HEK293 (cell line): Measurements from ENCODE around the gene BRD3OS.

Source experiments
- CTCF ChIA-PET: fragments of 350-600 bp; formaldehyde crosslinking; extraction: SDS; loops from one replicate; lab custom pipeline; 2021; ENCODE audit warnings: antibody characterized with exemption; lab: Yijun Ruan, JAX
- POLR2A ChIA-PET: fragments of 300-600 bp; formaldehyde crosslinking; extraction: SDS; loops from one replicate; lab custom pipeline; 2020; ENCODE audit warnings: antibody characterized with exemption, inconsistent platforms; lab: Yijun Ruan, JAX
- H3K27ac ChIP-seq: fragments of 200-500 bp; sonication (Bioruptor generic); 2 replicates; pipeline ENCODE4 v1.5.1; 2014; ENCODE audit warnings: low read depth, low read length, control low read depth, inconsistent platforms; ENCODE audit errors: extremely low read depth
- H3K36me3 ChIP-seq, 2 experiments: fragments of 200-500 bp in 1 of 2; sonication (Bioruptor generic) in 1 of 2; 1 replicate in 1 of 2; 2 replicates in 1 of 2; pipeline ENCODE4 v1.5.1; 2014 to 2017; ENCODE audit warnings: inconsistent platforms in 2 of 2, low read length in 2 of 2; ENCODE audit not compliant: control insufficient read depth in 2 of 2, insufficient read depth in 1 of 2
- H3K4me1 ChIP-seq: fragments of 200-500 bp; sonication (Bioruptor generic); 2 replicates; pipeline ENCODE4 v1.5.1; 2014; ENCODE audit warnings: mild to moderate bottlenecking, low read length, inconsistent platforms; ENCODE audit not compliant: control insufficient read depth, insufficient read depth
- H3K4me3 ChIP-seq: 2 replicates; pipeline ENCODE4 v1.5.1; 2011; ENCODE audit warnings: low read depth, mild to moderate bottlenecking, control low read depth, low read length, moderate library complexity
- H3K9me3 ChIP-seq: fragments of 200-500 bp; sonication (Bioruptor generic); 2 replicates; pipeline ENCODE4 v1.5.1; 2014; ENCODE audit warnings: low read depth, low read length, inconsistent platforms; ENCODE audit not compliant: control insufficient read depth, insufficient read depth
- CTCF ChIP-seq: fragments of 450-650 bp; formaldehyde crosslinking; IDR thresholded peaks from 2 replicates; pipeline ENCODE4 v1.5.1; 2016; ENCODE audit warnings: missing biosample characterization, missing genetic modification characterization
- GLIS2 ChIP-seq: fragments of 450-650 bp; formaldehyde crosslinking; IDR thresholded peaks from 2 replicates; pipeline ENCODE4 v1.5.1; 2016; ENCODE audit warnings: missing biosample characterization, missing genetic modification characterization
- HIC1 ChIP-seq: fragments of 450-650 bp; formaldehyde crosslinking; IDR thresholded peaks from 2 replicates; pipeline ENCODE4 v1.5.1; 2016; ENCODE audit warnings: missing biosample characterization, missing genetic modification characterization
- IKZF3 ChIP-seq: fragments of 450-650 bp; IDR thresholded peaks from 2 replicates; pipeline ENCODE4 v1.5.0; 2018; ENCODE audit warnings: missing biosample characterization, mild to moderate bottlenecking, missing genetic modification characterization, moderate library complexity
- PATZ1 ChIP-seq: fragments of 450-650 bp; formaldehyde crosslinking; IDR thresholded peaks from 2 replicates; pipeline ENCODE4 v1.5.1; 2016; ENCODE audit warnings: missing biosample characterization, missing genetic modification characterization
- SALL2 ChIP-seq: fragments of 450-650 bp; formaldehyde crosslinking; IDR thresholded peaks from 2 replicates; pipeline ENCODE4 v1.5.0; 2017; ENCODE audit warnings: missing biosample characterization, mild to moderate bottlenecking, missing genetic modification characterization, borderline replicate concordance
- SCRT2 ChIP-seq: fragments of 450-650 bp; formaldehyde crosslinking; IDR thresholded peaks from 2 replicates; pipeline ENCODE4 v1.5.1; 2016; ENCODE audit warnings: missing biosample characterization, missing genetic modification characterization
- SP3 ChIP-seq: fragments of 450-650 bp; formaldehyde crosslinking; IDR thresholded peaks from 2 replicates; pipeline ENCODE4 v1.5.1; 2016; ENCODE audit warnings: missing biosample characterization, missing genetic modification characterization
- ZBTB20 ChIP-seq: fragments of 450-650 bp; formaldehyde crosslinking; IDR thresholded peaks from 2 replicates; pipeline ENCODE4 v1.5.1; 2016; ENCODE audit warnings: missing biosample characterization, missing genetic modification characterization
- ZBTB48 ChIP-seq: fragments of 450-650 bp; formaldehyde crosslinking; IDR thresholded peaks from 2 replicates; pipeline ENCODE4 v1.5.1; 2016; ENCODE audit warnings: missing biosample characterization, missing genetic modification characterization
- ZBTB8A ChIP-seq: fragments of 450-650 bp; formaldehyde crosslinking; IDR thresholded peaks from 2 replicates; pipeline ENCODE4 v1.5.1; 2016; ENCODE audit warnings: missing biosample characterization, missing genetic modification characterization
- ZFHX2 ChIP-seq: fragments of 450-650 bp; formaldehyde crosslinking; conservative IDR thresholded peaks from 2 replicates; pipeline ENCODE4 v1.5.1; 2016; ENCODE audit warnings: missing biosample characterization, missing genetic modification characterization
- ZNF140 ChIP-seq: fragments of 450-650 bp; formaldehyde crosslinking; IDR thresholded peaks from 2 replicates; pipeline ENCODE4 v1.5.1; 2016; ENCODE audit warnings: missing biosample characterization, missing genetic modification characterization
- ZNF175 ChIP-seq: fragments of 450-650 bp; formaldehyde crosslinking; IDR thresholded peaks from 2 replicates; pipeline ENCODE4 v1.5.1; 2016; ENCODE audit warnings: missing biosample characterization, missing genetic modification characterization
- ZNF19 ChIP-seq: fragments of 450-650 bp; formaldehyde crosslinking; IDR thresholded peaks from 2 replicates; pipeline ENCODE4; 2016; ENCODE audit warnings: missing biosample characterization, missing genetic modification characterization, low read depth
- ZNF335 ChIP-seq: fragments of 450-650 bp; formaldehyde crosslinking; conservative IDR thresholded peaks from 2 replicates; pipeline ENCODE4 v1.5.1; 2016; ENCODE audit warnings: missing biosample characterization, missing genetic modification characterization
- ZNF37A ChIP-seq: fragments of 450-650 bp; IDR thresholded peaks from 2 replicates; pipeline ENCODE4 v1.5.1; 2018; ENCODE audit warnings: missing biosample characterization, missing genetic modification characterization
- ZNF433 ChIP-seq: fragments of 450-650 bp; formaldehyde crosslinking; IDR thresholded peaks from 2 replicates; pipeline ENCODE4 v1.5.1; 2016; ENCODE audit warnings: missing biosample characterization, missing genetic modification characterization, low read depth
- ZNF610 ChIP-seq: fragments of 450-650 bp; formaldehyde crosslinking; IDR thresholded peaks from 2 replicates; pipeline ENCODE4 v1.5.1; 2016; ENCODE audit warnings: missing biosample characterization, missing genetic modification characterization, borderline replicate concordance
- ZNF639 ChIP-seq: fragments of 450-650 bp; formaldehyde crosslinking; IDR thresholded peaks from 2 replicates; pipeline ENCODE4 v1.5.1; 2016; ENCODE audit warnings: missing biosample characterization, missing genetic modification characterization
- ZNF701 ChIP-seq: fragments of 450-650 bp; formaldehyde crosslinking; IDR thresholded peaks from 2 replicates; pipeline ENCODE4 v1.5.1; 2016; ENCODE audit warnings: missing biosample characterization, missing genetic modification characterization
- ZNF791 ChIP-seq: fragments of 450-650 bp; formaldehyde crosslinking; IDR thresholded peaks from 2 replicates; pipeline ENCODE4 v1.5.1; 2016; ENCODE audit warnings: missing biosample characterization, missing genetic modification characterization
- ZSCAN5A ChIP-seq: fragments of 450-650 bp; formaldehyde crosslinking; IDR thresholded peaks from 2 replicates; pipeline ENCODE4 v1.5.1; 2016; ENCODE audit warnings: missing biosample characterization, missing genetic modification characterization
- ZXDB ChIP-seq: fragments of 450-650 bp; formaldehyde crosslinking; IDR thresholded peaks from 2 replicates; pipeline ENCODE4 v1.5.1; 2016; ENCODE audit warnings: missing biosample characterization, missing genetic modification characterization

The BRD3OS gene

GRCh38 chr9:134065612-134066419 is 40.5 kb downstream of the BRD3OS start (continued):
- TF ChIP-seq ZSCAN5A (tag by site-specific recombination) (no peak), SALL2 (tag by site-specific recombination) (no peak), ZNF791 (no peak), ZNF610 (tag by site-specific recombination) (no peak), ZBTB48 (tag by site-specific recombination) (peak; percentile 67; the same call in 1 of the 2 replicates), HIC1 (tag by site-specific recombination) (no peak), ZNF175 (no peak), ZNF701 (no peak), ZNF433 (tag by site-specific recombination) (no peak), ZXDB (tag by site-specific recombination) (no peak)

GRCh38 chr9:134066526-134066912 is 41.2 kb downstream of the BRD3OS start:
- POLR2A ChIA-PET, result interaction anchor here (0.5 to 0.9 kb wide), 2 partner anchors 15 to 68 kb away, joined by 3 to 4 read pairs; no protein-coding TSS in a partner anchor
- CTCF ChIA-PET, result interaction anchor here (0.7 to 1.2 kb wide), 3 partner anchors 21 to 161 kb away, joined by 3 read pairs; no protein-coding TSS in a partner anchor

GRCh38 chr9:134066913-134067851 is 41.9 kb downstream of the BRD3OS start:
- CTCF ChIA-PET, result interaction anchor here (0.7 kb wide), 2 partner anchors 22 to 160 kb away, joined by 3 read pairs; no protein-coding TSS in a partner anchor
- peak overlapping the region; percentile 50 for H3K4me3 ChIP-seq
- H3K4me1 ChIP-seq, result no peaks in the 10 kb centered on the region
- no peaks in the 10 kb centered on the region for H3K9me3 ChIP-seq
- peaks cover 0 to 6% of the 10 kb centered on the region in 2 experiments; a peak in 2 of 3 replicates for H3K36me3 ChIP-seq
- H3K27ac ChIP-seq, result peak overlapping the region; percentile 92
- POLR2A ChIA-PET, result interaction anchor here (0.5 to 0.9 kb wide), 2 partner anchors 16 to 68 kb away, joined by 3 to 4 read pairs; no protein-coding TSS in a partner anchor
- TF ChIP-seq ZBTB8A (tag by site-specific recombination) (peak; percentile 57; the same call in 1 of the 2 replicates), PATZ1 (tag by site-specific recombination) (peak; percentile 40; the same call in 1 of the 2 replicates), ZNF37A (tag by site-specific recombination) (no peak), IKZF3 (no peak), SCRT2 (tag by site-specific recombination) (peak; percentile 88), ZBTB20 (tag by site-specific recombination) (peak; percentile 71), CTCF (no peak), ZNF639 (tag by site-specific recombination) (no peak), ZFHX2 (peak; percentile 19; the same call in 1 of the 2 replicates)

More at GRCh38 chr9:134066526-134066912, 41.2 kb downstream of the BRD3OS start:
- TF ChIP-seq ZNF140, result 0 out of 2 replicates have a peak, but pooled peaks have one; percentile 14
- no peak for TF ChIP-seq ZNF19 (tag by site-specific recombination)
- TF ChIP-seq SP3, result no peak
- 0 out of 2 replicates have a peak, but pooled peaks have one; percentile 42 for TF ChIP-seq GLIS2 (tag by site-specific recombination)
- TF ChIP-seq ZNF335, result peak; percentile 60
- H3K27ac ChIP-seq, result peak overlapping the region; percentile 92
- peak overlapping the region; percentile 50 for H3K4me3 ChIP-seq
- H3K4me1 ChIP-seq, result no peaks in the 10 kb centered on the region
- H3K36me3 ChIP-seq, result peaks cover 0 to 6% of the 10 kb centered on the region in 2 experiments; a peak in 2 of 3 replicates
- H3K9me3 ChIP-seq, result no peaks in the 10 kb centered on the region
